Osteocyte (in vitro differentiated cells): ENCODE results near the gene PPP1R1B. TPM values are rescaled to one million over a fixed set of nuclear protein-coding genes. Genes with fewer than 3 reads are reported as not detected.

Experiments
- DNase-seq: peaks from one replicate; pipeline ENCODE4 v3.0.0; 2021; ENCODE audit warnings: mixed read lengths; ENCODE audit not compliant: unreplicated experiment; ENCODE audit errors: extremely low spot score
- H3K27ac Mint-ChIP-seq: one replicate; pipeline ENCODE4 v1.8.0; 2021; ENCODE audit warnings: mild to moderate bottlenecking, mixed read lengths; ENCODE audit not compliant: unreplicated experiment
- H3K27me3 Mint-ChIP-seq: one replicate; pipeline ENCODE4 v1.8.0; 2021; ENCODE audit warnings: mixed read lengths; ENCODE audit not compliant: unreplicated experiment
- H3K36me3 Mint-ChIP-seq: one replicate; pipeline ENCODE4 v1.8.0; 2021; ENCODE audit warnings: mixed read lengths; ENCODE audit not compliant: unreplicated experiment
- H3K4me1 Mint-ChIP-seq: one replicate; pipeline ENCODE4 v1.8.0; 2021; ENCODE audit warnings: mixed read lengths; ENCODE audit not compliant: unreplicated experiment
- H3K4me3 Mint-ChIP-seq: one replicate; pipeline ENCODE4 v1.8.0; 2021; ENCODE audit warnings: mild to moderate bottlenecking, moderate library complexity, mixed read lengths; ENCODE audit not compliant: unreplicated experiment
- H3K9me3 Mint-ChIP-seq: one replicate; pipeline ENCODE4 v1.8.0; 2021; ENCODE audit warnings: mixed read lengths; ENCODE audit not compliant: unreplicated experiment
- CTCF ChIP-seq: fragments of 200-600 bp; sonication (generic); IDR thresholded peaks from 2 replicates; pipeline ENCODE4 v1.5.0; 2021; ENCODE audit warnings: antibody characterized with exemption, mild to moderate bottlenecking, moderate library complexity
- total RNA-seq: library from RNA; stranded (reverse); gene quantifications from 2 replicates; pipeline ENCODE4 v1.2.1, GENCODE V29; 2021

PPP1R1B gene
- total RNA-seq, 1 donor from 2014 or later: 4.5 TPM

DNA sequence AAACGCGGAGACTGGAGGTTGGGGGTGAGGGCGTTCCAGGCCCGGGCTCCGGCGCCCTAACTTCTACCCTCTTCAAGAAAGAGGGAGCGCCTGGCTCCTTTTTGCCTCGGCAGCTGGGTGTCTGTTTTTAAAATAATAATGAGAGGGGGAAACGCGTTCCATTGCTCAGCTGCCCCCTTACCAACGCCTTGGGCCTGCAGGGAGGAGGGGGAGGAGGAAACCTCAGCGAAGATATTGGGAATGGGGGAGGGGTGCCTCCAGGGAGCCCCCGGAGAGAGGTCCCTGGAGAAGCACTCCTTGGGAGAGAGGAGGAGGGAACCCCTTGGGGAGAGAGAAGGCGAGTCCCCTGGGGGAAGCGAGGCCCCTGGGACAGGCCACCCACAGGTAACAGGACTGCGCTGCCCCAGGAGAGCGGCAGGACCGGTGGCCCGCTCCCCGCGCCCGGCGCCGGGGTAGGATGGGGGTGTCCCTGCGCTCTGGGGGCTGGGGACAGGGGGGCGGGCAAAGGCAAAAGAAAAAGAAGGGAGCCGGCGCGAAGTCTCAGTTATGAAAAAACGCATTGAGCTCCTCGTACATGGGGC is 21.8 kb upstream of the PPP1R1B start:
- Mint-ChIP-seq H3K27me3 (peaks cover 75% of the 10 kb centered on the region), H3K27ac (no peak overlapping the region), H3K36me3 (peaks cover 3% of the 10 kb centered on the region), H3K4me1 (peaks cover 8% of the 10 kb centered on the region), H3K4me3 (no peak overlapping the region), H3K9me3 (no peaks in the 10 kb centered on the region)
- no peak for DNase-seq
- TF ChIP-seq CTCF: no peak

GRCh38 chr17:39605492-39606433 is 21.0 kb upstream of the PPP1R1B start:
- Mint-ChIP-seq H3K27ac (no peak overlapping the region), H3K4me3 (no peak overlapping the region), H3K27me3 (peaks cover 73% of the 10 kb centered on the region), H3K36me3 (peaks cover 3% of the 10 kb centered on the region), H3K4me1 (peaks cover 8% of the 10 kb centered on the region), H3K9me3 (no peaks in the 10 kb centered on the region)
- no peak for DNase-seq
- TF ChIP-seq CTCF: no peak

- no peak for DNase-seq
- Mint-ChIP-seq H3K9me3 (no peaks in the 10 kb centered on the region), H3K36me3 (no peaks in the 10 kb centered on the region), H3K27ac (no peak overlapping the region), H3K27me3 (peaks cover 73% of the 10 kb centered on the region), H3K4me1 (peaks cover 8% of the 10 kb centered on the region), H3K4me3 (no peak overlapping the region)
- no peak for TF ChIP-seq CTCF
These were observed 20.2 kb upstream of the PPP1R1B start for GRCh38 chr17:39606434-39607056.

- H3K27ac Mint-ChIP-seq: no peak overlapping the region
- no peaks in the 10 kb centered on the region for H3K9me3 Mint-ChIP-seq
- no peak for TF ChIP-seq CTCF
- H3K4me3 Mint-ChIP-seq: no peak overlapping the region
- H3K4me1 Mint-ChIP-seq: peaks cover 8% of the 10 kb centered on the region
- no peaks in the 10 kb centered on the region for H3K36me3 Mint-ChIP-seq
- H3K27me3 Mint-ChIP-seq: peaks cover 66% of the 10 kb centered on the region
- DNase-seq: no peak
These were observed 19.5 kb upstream of the PPP1R1B start for GRCh38 chr17:39607057-39607850.
